ENCODE measurements around the gene CRYBB1.
A peak's percentile ranks its signal among the peaks of the same experiment; 100 is the strongest.

CRYBB1 gene

GRCh38 chr22:26648528-26649388 lies 30.9 kb upstream of the CRYBB1 start:
- no peak overlapping the region for H3K4me3 ChIP-seq (ENCODE audit: low read length)
- TF ChIP-seq CTCF (IDR thresholded peaks at IDR 0.05; ENCODE audit: insufficient read depth, low read depth, low read length, missing control alignments), result no peak
- peak; percentile 57 for DNase-seq (ENCODE audit: low read depth)

- no peak for TF ChIP-seq CTCF (IDR thresholded peaks at IDR 0.05; ENCODE audit: insufficient read depth, low read depth, low read length, missing control alignments)
- no peak overlapping the region for H3K4me3 ChIP-seq (ENCODE audit: low read length)
- no peak for DNase-seq (ENCODE audit: low read depth)
Measured at GRCh38 chr22:26648011-26648497, 30.2 kb upstream of the CRYBB1 start.

GRCh38 chr22:26646158-26646557 lies 28.3 kb upstream of the CRYBB1 start:
- no peak for TF ChIP-seq CTCF (IDR thresholded peaks at IDR 0.05; ENCODE audit: insufficient read depth, low read depth, low read length, missing control alignments)
- no peak for DNase-seq (ENCODE audit: low read depth)
- H3K4me3 ChIP-seq (ENCODE audit: low read length), result no peak overlapping the region

- TF ChIP-seq CTCF (IDR thresholded peaks at IDR 0.05; ENCODE audit: insufficient read depth, low read depth, low read length, missing control alignments), result no peak
Measured at GRCh38 chr22:26643418-26644100, 25.7 kb upstream of the CRYBB1 start.

GRCh38 chr22:26642465-26643417 lies 24.9 kb upstream of the CRYBB1 start:
- H3K4me3 ChIP-seq (ENCODE audit: low read length), result no peak overlapping the region
- DNase-seq (ENCODE audit: low read depth), result no peak
- TF ChIP-seq CTCF (IDR thresholded peaks at IDR 0.05; ENCODE audit: insufficient read depth, low read depth, low read length, missing control alignments), result no peak

More at GRCh38 chr22:26643418-26644100, 25.7 kb upstream of the CRYBB1 start:
- no peak overlapping the region for H3K4me3 ChIP-seq (ENCODE audit: low read length)
- no peak for DNase-seq (ENCODE audit: low read depth)

GRCh38 chr22:26636296-26636695 lies 18.5 kb upstream of the CRYBB1 start:
- no peak for DNase-seq (ENCODE audit: low read depth)
- no peak for TF ChIP-seq CTCF (IDR thresholded peaks at IDR 0.05; ENCODE audit: insufficient read depth, low read depth, low read length, missing control alignments)
- H3K4me3 ChIP-seq (ENCODE audit: low read length), result no peak overlapping the region

Measured in epithelial cell of esophagus (primary cell).